Trophoblast cell (in vitro differentiated cells and primary cell): ENCODE data around the gene PHKG2.

Experiments used
- DNase-seq, 2 donors: peaks; one replicate each; pipeline ENCODE4 v3.0.0-alpha.2; 2016
- H2AFZ ChIP-seq: 2 replicates; pipeline ENCODE4 v1.6.1; 2013; ENCODE audit warnings: low read length, moderate library complexity, mild to moderate bottlenecking; ENCODE audit not compliant: insufficient read depth, poor library complexity
- H2AK5ac ChIP-seq: 2 replicates; pipeline ENCODE4 v1.6.1; 2013; ENCODE audit warnings: mild to moderate bottlenecking, low read length
- H2BK120ac ChIP-seq: 2 replicates; pipeline ENCODE4 v1.6.1; 2013; ENCODE audit warnings: low read length, mild to moderate bottlenecking, moderate library complexity; ENCODE audit not compliant: insufficient read depth, poor library complexity
- H2BK12ac ChIP-seq: 2 replicates; pipeline ENCODE4 v1.6.1; 2013; ENCODE audit warnings: mild to moderate bottlenecking, low read length, moderate library complexity
- H2BK5ac ChIP-seq: 2 replicates; pipeline ENCODE4 v1.6.1; 2013; ENCODE audit warnings: low read length, low read depth, moderate library complexity, mild to moderate bottlenecking; ENCODE audit not compliant: poor library complexity
- H3K14ac ChIP-seq: 2 replicates; pipeline ENCODE4 v1.6.1; 2013; ENCODE audit warnings: mild to moderate bottlenecking, low read length
- H3K18ac ChIP-seq: 2 replicates; pipeline ENCODE4 v1.6.1; 2013; ENCODE audit warnings: mild to moderate bottlenecking, low read length
- H3K23ac ChIP-seq: 2 replicates; pipeline ENCODE4 v1.6.1; 2013; ENCODE audit warnings: low read length
- H3K27ac ChIP-seq: 2 replicates; pipeline ENCODE4 v1.5.1; 2013; ENCODE audit warnings: low read depth, mild to moderate bottlenecking, inconsistent platforms, low read length, moderate library complexity
- H3K27me3 ChIP-seq: 2 replicates; pipeline ENCODE4 v1.6.1; 2013; ENCODE audit warnings: inconsistent platforms, mild to moderate bottlenecking, low read length, moderate library complexity; ENCODE audit not compliant: insufficient read depth
- H3K36me3 ChIP-seq, 2 experiments: 1 replicate in 1 of 2; 2 replicates in 1 of 2; pipeline ENCODE4 v1.6.1; 2013; ENCODE audit warnings: low read length in 2 of 2, mild to moderate bottlenecking in 2 of 2, moderate library complexity in 1 of 2; ENCODE audit not compliant: insufficient read depth in 2 of 2, control insufficient read depth in 1 of 2
- H3K4ac ChIP-seq: 2 replicates; pipeline ENCODE4 v1.6.1; 2013; ENCODE audit warnings: low read depth, mild to moderate bottlenecking, low read length, moderate library complexity
- H3K4me1 ChIP-seq, 2 experiments: 1 replicate in 1 of 2; 2 replicates in 1 of 2; pipeline ENCODE4 v1.6.1; 2013; ENCODE audit warnings: low read length in 2 of 2, mild to moderate bottlenecking in 2 of 2, moderate library complexity in 1 of 2; ENCODE audit not compliant: insufficient read depth in 2 of 2, control insufficient read depth in 1 of 2
- H3K4me2 ChIP-seq: 2 replicates; pipeline ENCODE4 v1.6.1; 2013; ENCODE audit warnings: inconsistent platforms, mild to moderate bottlenecking, low read length, moderate library complexity
- H3K4me3 ChIP-seq: 2 replicates; pipeline ENCODE4 v1.5.1; 2013; ENCODE audit warnings: mild to moderate bottlenecking, low read depth, low read length, inconsistent platforms
- H3K79me1 ChIP-seq: one replicate; pipeline ENCODE4 v1.6.1; 2013; ENCODE audit warnings: low read length
- H3K79me2 ChIP-seq: 2 replicates; pipeline ENCODE4 v1.6.1; 2013; ENCODE audit warnings: low read length, mild to moderate bottlenecking; ENCODE audit not compliant: control insufficient read depth, insufficient read depth, poor library complexity
- H3K9ac ChIP-seq: 2 replicates; pipeline ENCODE4 v1.6.1; 2013; ENCODE audit warnings: mild to moderate bottlenecking, low read length
- H3K9me3 ChIP-seq: 2 replicates; pipeline ENCODE4 v1.6.1; 2013; ENCODE audit warnings: low read depth, mild to moderate bottlenecking, control low read depth, inconsistent platforms, low read length; ENCODE audit not compliant: insufficient read depth
- H4K12ac ChIP-seq: 2 replicates; pipeline ENCODE4 v1.6.1; 2013; ENCODE audit warnings: low read depth, mild to moderate bottlenecking, low read length, moderate library complexity
- H4K8ac ChIP-seq: 2 replicates; pipeline ENCODE4 v1.6.1; 2013; ENCODE audit warnings: low read depth, mild to moderate bottlenecking, low read length, moderate library complexity
- H4K91ac ChIP-seq: one replicate; pipeline ENCODE4 v1.6.1; 2013; ENCODE audit warnings: low read depth, mild to moderate bottlenecking, low read length, moderate library complexity
- WGBS: extraction: QIAGEN DNeasy Blood & Tissue Kit; methylation state at CpG from one replicate; pipeline ENCODE4 v1.1.7; 2013; ENCODE audit warnings: missing lambda C conversion rate; ENCODE audit not compliant: insufficient read length, insufficient coverage; ENCODE audit errors: extremely low coverage; 5-methylcytosine and 5-hydroxymethylcytosine counted together

PHKG2 gene

GRCh38 chr16:30746638-30747175 is 1.5 kb upstream of the PHKG2 start:
- H3K27ac ChIP-seq: no peak overlapping the region
- H3K9me3 ChIP-seq: no peaks in the 10 kb centered on the region
- H3K4ac ChIP-seq: no peak overlapping the region
- no peak overlapping the region for H2AK5ac ChIP-seq
- H3K4me1 ChIP-seq: peaks cover 1 to 8% of the 10 kb centered on the region in 2 experiments
- no peak overlapping the region for H4K91ac ChIP-seq
- no peak overlapping the region for H3K14ac ChIP-seq
- H3K4me2 ChIP-seq: no peak overlapping the region
- H3K79me2 ChIP-seq: peaks cover 9% of the 10 kb centered on the region
- no peak overlapping the region for H2BK120ac ChIP-seq
- H4K8ac ChIP-seq: no peak overlapping the region
- H3K23ac ChIP-seq: no peak overlapping the region
- no peak overlapping the region for H4K12ac ChIP-seq
- no CpG with 5 or more reads among the region's 9 CpGs for WGBS
- no peak overlapping the region for H3K9ac ChIP-seq
- H2BK5ac ChIP-seq: no peak overlapping the region
- peaks cover 27 to 35% of the 10 kb centered on the region in 2 experiments for H3K36me3 ChIP-seq
- no peaks in the 10 kb centered on the region for H3K27me3 ChIP-seq
- no peak overlapping the region for H3K18ac ChIP-seq
- H2BK12ac ChIP-seq: no peak overlapping the region
- H3K79me1 ChIP-seq: peaks cover 8% of the 10 kb centered on the region
- no peak for DNase-seq
- no peak overlapping the region for H3K4me3 ChIP-seq
- no peak overlapping the region for H2AFZ ChIP-seq

- Histone ChIP-seq H3K23ac (no peak overlapping the region), H4K8ac (peak overlapping the region; percentile 91), H2BK120ac (no peak overlapping the region), H2BK12ac (no peak overlapping the region), H3K9me3 (no peaks in the 10 kb centered on the region), H2AK5ac (no peak overlapping the region), H3K4ac (no peak overlapping the region), H3K4me2 (peak overlapping the region; percentile 76), H2BK5ac (no peak overlapping the region), H3K27me3 (no peaks in the 10 kb centered on the region), H3K18ac (no peak overlapping the region), H3K79me1 (peaks cover 6% of the 10 kb centered on the region), H2AFZ (no peak overlapping the region), H3K4me1 (peaks cover 0 to 4% of the 10 kb centered on the region in 2 experiments), H4K12ac (no peak overlapping the region), H3K14ac (no peak overlapping the region), H4K91ac (no peak overlapping the region), H3K36me3 (peaks cover 30 to 36% of the 10 kb centered on the region in 2 experiments), H3K79me2 (peaks cover 8% of the 10 kb centered on the region), H3K27ac (peak overlapping the region; percentile 70), H3K9ac (peak overlapping the region; percentile 80), H3K4me3 (no peak overlapping the region)
- WGBS: no CpG with 5 or more reads among the region's 3 CpGs
- DNase-seq: peak; percentile 50 to 76
Observed at GRCh38 chr16:30747331-30747730, 894 bp upstream of the PHKG2 start.

GRCh38 chr16:30748634-30749445 is 615 bp downstream of the PHKG2 start:
- peak overlapping the region; percentile 13 for H3K18ac ChIP-seq
- peak overlapping the region; percentile 53 for H4K91ac ChIP-seq

GRCh38 chr16:30750201-30750600 is 2.0 kb downstream of the PHKG2 start:
- Histone ChIP-seq H4K91ac (no peak overlapping the region), H3K27ac (no peak overlapping the region), H3K23ac (no peak overlapping the region), H2AFZ (no peak overlapping the region), H3K9ac (no peak overlapping the region), H3K9me3 (no peaks in the 10 kb centered on the region), H3K4ac (peak overlapping the region; percentile 27), H2BK120ac (no peak overlapping the region), H2BK5ac (no peak overlapping the region), H4K12ac (no peak overlapping the region), H3K4me2 (no peak overlapping the region), H3K79me2 (peaks cover 8% of the 10 kb centered on the region), H3K4me1 (peaks cover 0 to 4% of the 10 kb centered on the region in 2 experiments), H2AK5ac (no peak overlapping the region), H3K4me3 (no peak overlapping the region), H2BK12ac (no peak overlapping the region), H3K18ac (peak overlapping the region; percentile 27), H4K8ac (no peak overlapping the region), H3K14ac (no peak overlapping the region), H3K36me3 (peaks cover 34 to 41% of the 10 kb centered on the region in 2 experiments), H3K79me1 (peaks cover 6% of the 10 kb centered on the region), H3K27me3 (no peaks in the 10 kb centered on the region)
- WGBS: no CpG with 5 or more reads among the region's 4 CpGs
- no peak for DNase-seq

More at GRCh38 chr16:30748634-30749445, 615 bp downstream of the PHKG2 start:
- DNase-seq: peak; percentile 50 to 57
- H2BK5ac ChIP-seq: peak overlapping the region; percentile 29
- H2BK120ac ChIP-seq: peak overlapping the region; percentile 8
- peak overlapping the region; percentile 65 for H3K4ac ChIP-seq
- no peak overlapping the region for H2AFZ ChIP-seq
- H3K36me3 ChIP-seq: peaks cover 32 to 40% of the 10 kb centered on the region in 2 experiments
- H3K79me2 ChIP-seq: peaks cover 8% of the 10 kb centered on the region
- H3K79me1 ChIP-seq: peaks cover 6% of the 10 kb centered on the region
- no CpG with 5 or more reads among the region's 36 CpGs for WGBS
- H3K4me1 ChIP-seq: peaks cover 0 to 4% of the 10 kb centered on the region in 2 experiments
- H3K4me3 ChIP-seq: peak overlapping the region; percentile 90
- no peak overlapping the region for H2BK12ac ChIP-seq
- no peaks in the 10 kb centered on the region for H3K27me3 ChIP-seq
- H3K9me3 ChIP-seq: no peaks in the 10 kb centered on the region
- H4K8ac ChIP-seq: peak overlapping the region; percentile 44
- H4K12ac ChIP-seq: no peak overlapping the region
- H3K9ac ChIP-seq: peak overlapping the region; percentile 91
- H3K14ac ChIP-seq: peak overlapping the region; percentile 28
- peak overlapping the region; percentile 68 for H3K27ac ChIP-seq
- H3K23ac ChIP-seq: no peak overlapping the region
- peak overlapping the region; percentile 77 for H3K4me2 ChIP-seq
- no peak overlapping the region for H2AK5ac ChIP-seq
